Neural cell (in vitro differentiated cells): Measurements from ENCODE around the gene FUT9. TPM values are rescaled to one million over a fixed set of nuclear protein-coding genes. Genes with fewer than 3 reads are reported as not detected.

Experiments used
- H2AFZ ChIP-seq: fragments of 200-600, 300-800 bp; sonication (generic), shearing (Covaris generic); 2 replicates; pipeline ENCODE4 v1.6.0; 2014; ENCODE audit warnings: low read depth, mild to moderate bottlenecking, antibody characterized with exemption, low read length, moderate library complexity
- H3F3A ChIP-seq: fragments of 200-600 bp; shearing (Covaris generic); 2 replicates; pipeline ENCODE4 v1.6.1; 2016; ENCODE audit warnings: mild to moderate bottlenecking, moderate library complexity, mixed read lengths, antibody characterized with exemption, low read length; ENCODE audit not compliant: insufficient read depth, poor library complexity, severe bottlenecking
- H3K27ac ChIP-seq: fragments of 200-600, 300-800 bp; sonication (generic), shearing (Covaris generic); 2 replicates; pipeline ENCODE4 v1.5.1; 2014; ENCODE audit warnings: mild to moderate bottlenecking, low read length, moderate library complexity
- H3K27me3 ChIP-seq: fragments of 300-800, 200-600 bp; sonication (generic), shearing (Covaris generic); 2 replicates; pipeline ENCODE4 v1.6.0; 2014; ENCODE audit warnings: mild to moderate bottlenecking, low read depth, low read length, moderate library complexity; ENCODE audit not compliant: insufficient read depth
- H3K36me3 ChIP-seq: fragments of 300-800, 200-600 bp; sonication (generic), shearing (Covaris generic); 2 replicates; pipeline ENCODE4 v1.5.1; 2014; ENCODE audit warnings: mild to moderate bottlenecking, antibody characterized with exemption, low read length, moderate library complexity; ENCODE audit not compliant: insufficient read depth
- H3K4me2 ChIP-seq: fragments of 300-800, 200-600 bp; sonication (generic), shearing (Covaris generic); 2 replicates; pipeline ENCODE4 v1.6.0; 2014; ENCODE audit warnings: mild to moderate bottlenecking, low read length
- H3K4me3 ChIP-seq: fragments of 300-800, 200-600 bp; sonication (generic), shearing (Covaris generic); 2 replicates; pipeline ENCODE4 v1.5.1; 2014; ENCODE audit warnings: mild to moderate bottlenecking, low read length, moderate library complexity
- H3K79me2 ChIP-seq: fragments of 200-600 bp; shearing (Covaris generic); replicated peaks from 2 replicates; pipeline ENCODE4 v1.6.0; 2014; ENCODE audit warnings: mild to moderate bottlenecking, low read length, moderate library complexity; ENCODE audit not compliant: insufficient read depth
- H3K9ac ChIP-seq: fragments of 300-800, 200-600 bp; sonication (generic), shearing (Covaris generic); 2 replicates; pipeline ENCODE4 v1.6.1; 2016; ENCODE audit warnings: mild to moderate bottlenecking, low read length, mixed read lengths
- H3K9me2 ChIP-seq: fragments of 200-600 bp; shearing (Covaris generic); 2 replicates; pipeline ENCODE4 v1.6.1; 2016; ENCODE audit warnings: mild to moderate bottlenecking, low read length, mixed read lengths; ENCODE audit not compliant: insufficient read depth
- H3K9me3 ChIP-seq: fragments of 200-600, 300-800 bp; sonication (generic), shearing (Covaris generic); 2 replicates; pipeline ENCODE4 v1.6.1; 2016; ENCODE audit warnings: mild to moderate bottlenecking, mixed run types, low read length, moderate library complexity, mixed read lengths
- H4K20me1 ChIP-seq: fragments of 200-600 bp; shearing (Covaris generic); 2 replicates; pipeline ENCODE4 v1.6.1; 2016; ENCODE audit warnings: mild to moderate bottlenecking, mixed run types; ENCODE audit not compliant: insufficient read depth
- CTCF ChIP-seq: fragments of 450-650 bp; IDR thresholded peaks from 2 replicates; pipeline ENCODE4 v1.5.1; 2014; ENCODE audit warnings: antibody characterized with exemption, mild to moderate bottlenecking, moderate library complexity; ENCODE audit not compliant: poor library complexity, severe bottlenecking
- EP300 ChIP-seq: fragments of 450-650 bp; conservative IDR thresholded peaks from 2 replicates; pipeline ENCODE4 v1.6.1; 2014; ENCODE audit warnings: antibody characterized with exemption, mild to moderate bottlenecking, moderate library complexity; ENCODE audit not compliant: poor library complexity, severe bottlenecking
- EZH2 ChIP-seq: fragments of 200-600, 300-800 bp; shearing (Covaris generic), sonication (generic); IDR thresholded peaks from 2 replicates; pipeline ENCODE4 v1.6.1; 2014; ENCODE audit warnings: antibody characterized with exemption, low read length, borderline replicate concordance, mild to moderate bottlenecking; ENCODE audit not compliant: insufficient read depth, poor library complexity, severe bottlenecking
- MXI1 ChIP-seq: fragments of 450-650 bp; conservative IDR thresholded peaks from 2 replicates; pipeline ENCODE4 v1.6.1; 2014; ENCODE audit warnings: antibody characterized with exemption, mild to moderate bottlenecking; ENCODE audit not compliant: poor library complexity, severe bottlenecking
- POLR2AphosphoS5 ChIP-seq: IDR thresholded peaks from 2 replicates; pipeline ENCODE4 v1.6.1; 2012
- RAD21 ChIP-seq: fragments of 450-650 bp; conservative IDR thresholded peaks from 2 replicates; pipeline ENCODE4 v1.6.1; 2014; ENCODE audit warnings: antibody characterized with exemption, mild to moderate bottlenecking, moderate library complexity
- REST ChIP-seq: IDR thresholded peaks from 2 replicates; pipeline ENCODE4 v1.6.1; 2012; ENCODE audit warnings: borderline replicate concordance
- SMC3 ChIP-seq: fragments of 450-650 bp; conservative IDR thresholded peaks from 2 replicates; pipeline ENCODE4 v1.6.1; 2014; ENCODE audit warnings: antibody characterized with exemption, mild to moderate bottlenecking, moderate library complexity; ENCODE audit not compliant: poor library complexity
- TAF1 ChIP-seq: IDR thresholded peaks from 2 replicates; pipeline ENCODE4 v1.6.1; 2012; ENCODE audit warnings: low read depth
- polyA plus RNA-seq: library from polyadenylated mRNA; depleted of rRNA; stranded (reverse); fragments of >200 nt; gene quantifications from 2 replicates; pipeline ENCODE4 v1.2.3, GENCODE V29; 2014

FUT9 gene
- polyA plus RNA-seq, 1 donor from 2014 or later = 18.5 TPM

GRCh38 chr6:96212066-96212465 lies 196.3 kb downstream of the FUT9 start:
- H3K27me3 ChIP-seq = no peaks in the 10 kb centered on the region
- TF ChIP-seq RAD21 (no peak), EP300 (no peak), EZH2 (no peak), POLR2AphosphoS5 (no peak), MXI1 (no peak), SMC3 (no peak), TAF1 (no peak), REST (no peak), CTCF (no peak)
- H2AFZ ChIP-seq = no peak overlapping the region
- no peak overlapping the region for H3K9ac ChIP-seq
- no peak overlapping the region for H3K4me3 ChIP-seq
- no peaks in the 10 kb centered on the region for H3F3A ChIP-seq
- no peak overlapping the region for H3K27ac ChIP-seq
- H3K9me2 ChIP-seq = no peaks in the 10 kb centered on the region
- H3K79me2 ChIP-seq = no peaks in the 10 kb centered on the region
- no peaks in the 10 kb centered on the region for H3K36me3 ChIP-seq
- no peak overlapping the region for H3K4me2 ChIP-seq
- H3K9me3 ChIP-seq = no peaks in the 10 kb centered on the region
- no peaks in the 10 kb centered on the region for H4K20me1 ChIP-seq

GRCh38 chr6:96213784-96214183 lies 198.0 kb downstream of the FUT9 start:
- no peaks in the 10 kb centered on the region for H3K9me2 ChIP-seq
- H3K36me3 ChIP-seq = no peaks in the 10 kb centered on the region
- no peak overlapping the region for H3K4me2 ChIP-seq
- H3K27ac ChIP-seq = no peak overlapping the region
- H3K9ac ChIP-seq = no peak overlapping the region
- H3K4me3 ChIP-seq = no peak overlapping the region
- no peaks in the 10 kb centered on the region for H3K27me3 ChIP-seq
- TF ChIP-seq EZH2 (no peak), SMC3 (no peak), POLR2AphosphoS5 (no peak), REST (no peak), MXI1 (no peak)
- no peaks in the 10 kb centered on the region for H4K20me1 ChIP-seq
- H3K79me2 ChIP-seq = no peaks in the 10 kb centered on the region
- H2AFZ ChIP-seq = no peak overlapping the region
- no peaks in the 10 kb centered on the region for H3F3A ChIP-seq
- no peaks in the 10 kb centered on the region for H3K9me3 ChIP-seq
